ENCODE results near the gene YEATS4.

DNA sequence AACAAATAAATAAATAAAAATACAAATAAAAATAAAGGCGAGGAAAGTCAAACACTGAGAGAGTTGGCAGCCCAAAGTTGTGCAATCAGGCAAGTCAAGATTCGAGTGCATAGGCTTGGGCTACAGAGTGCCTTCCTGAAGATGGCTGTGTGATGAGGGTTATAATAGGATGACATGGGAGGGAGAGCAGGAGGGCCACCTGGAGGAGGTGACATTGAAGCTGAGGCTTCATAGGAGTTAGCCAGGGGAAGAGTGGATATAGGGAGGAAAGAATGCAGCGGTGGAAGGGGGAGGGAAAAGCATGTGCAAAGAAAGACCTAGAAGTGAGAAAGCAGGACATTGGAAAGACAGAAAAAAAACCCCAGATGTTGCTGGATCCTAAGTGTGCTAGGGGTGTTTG is 53.1 kb downstream of the YEATS4 start:
- TF ChIP-seq, protein P1, sequence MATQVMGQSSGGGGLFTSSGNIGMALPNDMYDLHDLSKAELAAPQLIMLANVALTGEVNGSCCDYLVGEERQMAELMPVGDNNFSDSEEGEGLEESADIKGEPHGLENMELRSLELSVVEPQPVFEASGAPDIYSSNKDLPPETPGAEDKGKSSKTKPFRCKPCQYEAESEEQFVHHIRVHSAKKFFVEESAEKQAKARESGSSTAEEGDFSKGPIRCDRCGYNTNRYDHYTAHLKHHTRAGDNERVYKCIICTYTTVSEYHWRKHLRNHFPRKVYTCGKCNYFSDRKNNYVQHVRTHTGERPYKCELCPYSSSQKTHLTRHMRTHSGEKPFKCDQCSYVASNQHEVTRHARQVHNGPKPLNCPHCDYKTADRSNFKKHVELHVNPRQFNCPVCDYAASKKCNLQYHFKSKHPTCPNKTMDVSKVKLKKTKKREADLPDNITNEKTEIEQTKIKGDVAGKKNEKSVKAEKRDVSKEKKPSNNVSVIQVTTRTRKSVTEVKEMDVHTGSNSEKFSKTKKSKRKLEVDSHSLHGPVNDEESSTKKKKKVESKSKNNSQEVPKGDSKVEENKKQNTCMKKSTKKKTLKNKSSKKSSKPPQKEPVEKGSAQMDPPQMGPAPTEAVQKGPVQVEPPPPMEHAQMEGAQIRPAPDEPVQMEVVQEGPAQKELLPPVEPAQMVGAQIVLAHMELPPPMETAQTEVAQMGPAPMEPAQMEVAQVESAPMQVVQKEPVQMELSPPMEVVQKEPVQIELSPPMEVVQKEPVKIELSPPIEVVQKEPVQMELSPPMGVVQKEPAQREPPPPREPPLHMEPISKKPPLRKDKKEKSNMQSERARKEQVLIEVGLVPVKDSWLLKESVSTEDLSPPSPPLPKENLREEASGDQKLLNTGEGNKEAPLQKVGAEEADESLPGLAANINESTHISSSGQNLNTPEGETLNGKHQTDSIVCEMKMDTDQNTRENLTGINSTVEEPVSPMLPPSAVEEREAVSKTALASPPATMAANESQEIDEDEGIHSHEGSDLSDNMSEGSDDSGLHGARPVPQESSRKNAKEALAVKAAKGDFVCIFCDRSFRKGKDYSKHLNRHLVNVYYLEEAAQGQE (IDR thresholded peaks at IDR 0.05; ENCODE audit: low read depth), result no peak
- TF ChIP-seq EP300 (IDR thresholded peaks at IDR 0.05; ENCODE audit: borderline replicate concordance), result no peak
- TF ChIP-seq TAF1 (IDR thresholded peaks at IDR 0.05; ENCODE audit: low read depth), result no peak
- no peak for TF ChIP-seq RAD21 (IDR thresholded peaks at IDR 0.05; ENCODE audit: low read depth)
- TF ChIP-seq TEAD4 (IDR thresholded peaks at IDR 0.05), result no peak
- 0 out of 2 replicates have a peak, but pooled peaks have one; percentile 31 for TF ChIP-seq CEBPB (IDR thresholded peaks at IDR 0.05)
- no peak for TF ChIP-seq FOXM1 (IDR thresholded peaks at IDR 0.05; ENCODE audit: borderline replicate concordance, low read depth)
- no peak for TF ChIP-seq TCF12 (IDR thresholded peaks at IDR 0.05; ENCODE audit: low read depth)
- TF ChIP-seq, protein P2, sequence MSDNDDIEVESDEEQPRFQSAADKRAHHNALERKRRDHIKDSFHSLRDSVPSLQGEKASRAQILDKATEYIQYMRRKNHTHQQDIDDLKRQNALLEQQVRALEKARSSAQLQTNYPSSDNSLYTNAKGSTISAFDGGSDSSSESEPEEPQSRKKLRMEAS (IDR thresholded peaks at IDR 0.05), result no peak
- no peak for TF ChIP-seq YY1 (IDR thresholded peaks at IDR 0.05; ENCODE audit: low read depth)
- TF ChIP-seq EGR1 (IDR thresholded peaks at IDR 0.05), result no peak
- no peak for TF ChIP-seq CREB1 (IDR thresholded peaks at IDR 0.05; ENCODE audit: low read depth)
- no peak for TF ChIP-seq ZBTB7A (IDR thresholded peaks at IDR 0.05; ENCODE audit: low read depth)
- TF ChIP-seq NFIC (IDR thresholded peaks at IDR 0.05), result no peak

Measured in Ishikawa (cell line).